ENCODE results near the gene DEPP1.

Gene DEPP1

DNA sequence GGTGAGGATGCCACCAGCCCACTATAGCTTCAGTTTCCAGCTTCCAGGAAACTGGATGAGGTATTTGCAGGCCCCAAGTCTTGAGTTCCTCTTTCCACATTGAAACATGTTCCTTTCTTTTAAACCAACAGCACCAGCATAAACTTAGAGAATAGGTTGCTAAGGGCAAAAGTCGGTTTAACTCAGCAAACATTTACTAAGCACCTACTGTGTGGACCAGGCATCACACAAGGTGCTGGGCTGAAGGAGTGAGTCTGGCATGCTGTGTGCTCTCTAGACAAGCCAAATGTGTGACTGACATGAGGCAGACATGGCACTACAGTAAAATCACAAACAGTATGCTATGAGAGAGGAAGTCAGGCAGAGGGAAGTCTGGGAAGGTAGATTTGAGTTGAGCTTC, 30.0 kb downstream of the DEPP1 start:
- TF ChIP-seq JUND (IDR thresholded peaks at IDR 0.05; ENCODE audit: low read depth) = no peak
- in situ Hi-C loops (cut with HindIII; ENCODE audit: low pct_unique_long_range_greater_than_20kb, low sequenced_read_pairs) = no loop called here
- no peak for DNase-seq (ENCODE audit: low read depth in 1 of 2, low spot score in 1 of 2)

GRCh38 chr10:44947371-44948152, 31.0 kb downstream of the DEPP1 start:
- in situ Hi-C loops (cut with HindIII; ENCODE audit: low pct_unique_long_range_greater_than_20kb, low sequenced_read_pairs) = no loop called here
- no peak for DNase-seq (ENCODE audit: low read depth in 1 of 2, low spot score in 1 of 2)
- TF ChIP-seq JUND (IDR thresholded peaks at IDR 0.05; ENCODE audit: low read depth) = no peak

DNA sequence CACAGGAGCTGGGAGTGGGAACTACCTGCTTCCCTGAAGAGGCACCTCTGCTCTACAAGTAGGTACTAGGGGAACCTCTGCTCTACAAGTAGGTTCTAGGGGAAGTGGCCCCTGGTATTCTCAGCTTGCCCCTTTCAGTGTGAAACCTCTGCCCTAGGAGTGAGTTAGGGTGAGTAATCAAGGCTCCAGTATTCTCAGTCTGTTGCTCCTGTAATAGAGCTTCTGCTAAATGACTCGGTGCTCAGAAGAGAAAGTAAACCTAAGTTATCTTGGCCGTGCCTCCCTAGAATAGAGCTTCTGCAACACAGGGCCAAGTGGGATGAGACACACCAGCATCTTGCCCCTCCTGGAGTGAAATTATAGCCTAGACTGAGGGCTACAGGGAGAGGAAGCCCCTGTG, 32.4 kb downstream of the DEPP1 start:
- in situ Hi-C loops (cut with HindIII; ENCODE audit: low pct_unique_long_range_greater_than_20kb, low sequenced_read_pairs) = no loop called here
- TF ChIP-seq JUND (IDR thresholded peaks at IDR 0.05; ENCODE audit: low read depth) = no peak
- DNase-seq (ENCODE audit: low read depth in 1 of 2, low spot score in 1 of 2) = no peak

DNA sequence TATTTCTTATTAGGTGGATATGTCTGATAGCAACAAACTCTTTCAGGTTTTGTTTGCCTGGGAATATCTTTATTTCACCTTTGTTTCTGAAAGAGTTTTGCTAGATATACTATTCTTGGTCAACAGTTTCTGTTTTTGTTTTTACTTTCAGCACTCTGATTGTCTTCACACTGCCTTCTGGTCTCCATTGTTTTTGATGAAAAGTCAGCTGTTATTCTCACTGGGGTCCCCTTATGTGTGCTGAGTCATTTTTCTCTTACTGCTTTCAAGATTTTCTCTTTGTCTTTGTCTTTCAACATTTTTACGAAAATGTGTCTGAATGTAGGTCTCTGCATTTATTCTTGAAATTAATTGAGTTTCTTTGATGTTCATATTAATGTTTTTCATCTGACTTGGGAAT, 34.3 kb downstream of the DEPP1 start:
- TF ChIP-seq JUND (IDR thresholded peaks at IDR 0.05; ENCODE audit: low read depth) = no peak
- DNase-seq (ENCODE audit: low read depth in 1 of 2, low spot score in 1 of 2) = no peak
- in situ Hi-C loops (cut with HindIII; ENCODE audit: low pct_unique_long_range_greater_than_20kb, low sequenced_read_pairs) = no loop called here

DNA sequence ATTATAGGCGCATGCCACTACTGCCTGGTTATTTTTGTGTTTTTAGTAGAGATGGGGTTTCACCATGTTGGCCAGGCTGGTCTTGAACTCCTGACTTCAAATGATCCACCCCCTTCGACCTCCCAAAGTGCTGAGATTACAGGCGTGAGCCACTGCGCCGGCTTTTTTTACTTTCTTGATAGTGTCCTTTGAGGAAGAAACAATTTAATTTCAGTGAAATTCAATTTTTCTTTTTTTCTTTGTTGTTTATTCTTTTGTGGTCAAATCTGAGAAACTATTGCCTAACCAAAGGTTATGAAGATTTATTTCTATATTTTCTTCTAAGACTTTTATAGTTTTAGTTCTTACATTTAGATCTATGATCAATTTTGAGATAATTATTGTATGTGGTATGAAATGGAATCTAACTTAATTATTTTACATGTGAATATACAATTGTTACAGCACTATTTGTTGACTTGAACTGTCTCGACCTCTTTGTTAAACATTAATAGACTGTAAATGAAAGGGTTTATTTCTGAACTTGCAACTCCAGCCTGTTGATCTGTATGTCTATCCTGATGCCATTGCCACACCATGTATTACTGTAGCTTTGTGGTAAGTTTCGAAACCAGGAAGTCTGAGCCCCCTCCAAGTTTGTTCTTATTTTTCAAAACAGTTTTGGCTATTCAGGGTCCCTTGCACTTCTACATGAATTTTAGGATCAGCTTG, 38.8 kb downstream of the DEPP1 start:
- in situ Hi-C loops (cut with HindIII; ENCODE audit: low pct_unique_long_range_greater_than_20kb, low sequenced_read_pairs) = no loop called here
- DNase-seq (ENCODE audit: low read depth in 1 of 2, low spot score in 1 of 2) = no peak
- TF ChIP-seq JUND (IDR thresholded peaks at IDR 0.05; ENCODE audit: low read depth) = no peak

DNA sequence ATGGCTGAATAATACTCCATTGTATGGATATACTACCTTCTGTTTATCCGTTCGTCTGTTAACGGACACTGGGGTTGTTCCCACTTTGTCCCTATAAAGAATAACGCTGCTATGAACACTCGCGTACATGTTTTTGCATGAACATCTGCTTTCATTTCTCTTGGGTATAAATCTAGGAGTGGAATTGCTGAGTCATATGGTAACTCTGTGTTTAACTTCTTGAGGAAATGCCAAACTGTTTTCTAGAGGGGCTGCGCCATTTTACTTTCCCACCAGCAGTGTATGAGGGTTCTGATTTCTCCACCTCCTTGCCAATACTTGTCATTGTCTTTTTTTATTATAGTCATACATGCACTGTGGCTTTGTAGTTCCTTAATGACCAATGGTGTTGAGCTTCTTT, 39.7 kb downstream of the DEPP1 start:
- in situ Hi-C loops (cut with HindIII; ENCODE audit: low pct_unique_long_range_greater_than_20kb, low sequenced_read_pairs) = no loop called here
- no peak for DNase-seq (ENCODE audit: low read depth in 1 of 2, low spot score in 1 of 2)
- TF ChIP-seq JUND (IDR thresholded peaks at IDR 0.05; ENCODE audit: low read depth) = no peak

GRCh38 chr10:44937196-44938005, 41.2 kb downstream of the DEPP1 start:
- no peak for DNase-seq (ENCODE audit: low read depth in 1 of 2, low spot score in 1 of 2)
- in situ Hi-C loops (cut with HindIII; ENCODE audit: low pct_unique_long_range_greater_than_20kb, low sequenced_read_pairs) = no loop called here
- TF ChIP-seq JUND (IDR thresholded peaks at IDR 0.05; ENCODE audit: low read depth) = no peak

- in situ Hi-C loops (cut with HindIII; ENCODE audit: low pct_unique_long_range_greater_than_20kb, low sequenced_read_pairs) = no loop called here
- no peak for TF ChIP-seq JUND (IDR thresholded peaks at IDR 0.05; ENCODE audit: low read depth)
These were observed 42.2 kb downstream of the DEPP1 start for GRCh38 chr10:44936314-44936975.

GRCh38 chr10:44935966-44936295, 42.7 kb downstream of the DEPP1 start:
- no peak for DNase-seq (ENCODE audit: low read depth in 1 of 2, low spot score in 1 of 2)
- in situ Hi-C loops (cut with HindIII; ENCODE audit: low pct_unique_long_range_greater_than_20kb, low sequenced_read_pairs) = no loop called here
- TF ChIP-seq JUND (IDR thresholded peaks at IDR 0.05; ENCODE audit: low read depth) = no peak

More at GRCh38 chr10:44936314-44936975, 42.2 kb downstream of the DEPP1 start:
- DNase-seq (ENCODE audit: low read depth in 1 of 2, low spot score in 1 of 2) = no peak

GRCh38 chr10:44935201-44935965, 43.2 kb downstream of the DEPP1 start:
- no peak for DNase-seq (ENCODE audit: low read depth in 1 of 2, low spot score in 1 of 2)
- in situ Hi-C loops (cut with HindIII; ENCODE audit: low pct_unique_long_range_greater_than_20kb, low sequenced_read_pairs) = no loop called here

DNA sequence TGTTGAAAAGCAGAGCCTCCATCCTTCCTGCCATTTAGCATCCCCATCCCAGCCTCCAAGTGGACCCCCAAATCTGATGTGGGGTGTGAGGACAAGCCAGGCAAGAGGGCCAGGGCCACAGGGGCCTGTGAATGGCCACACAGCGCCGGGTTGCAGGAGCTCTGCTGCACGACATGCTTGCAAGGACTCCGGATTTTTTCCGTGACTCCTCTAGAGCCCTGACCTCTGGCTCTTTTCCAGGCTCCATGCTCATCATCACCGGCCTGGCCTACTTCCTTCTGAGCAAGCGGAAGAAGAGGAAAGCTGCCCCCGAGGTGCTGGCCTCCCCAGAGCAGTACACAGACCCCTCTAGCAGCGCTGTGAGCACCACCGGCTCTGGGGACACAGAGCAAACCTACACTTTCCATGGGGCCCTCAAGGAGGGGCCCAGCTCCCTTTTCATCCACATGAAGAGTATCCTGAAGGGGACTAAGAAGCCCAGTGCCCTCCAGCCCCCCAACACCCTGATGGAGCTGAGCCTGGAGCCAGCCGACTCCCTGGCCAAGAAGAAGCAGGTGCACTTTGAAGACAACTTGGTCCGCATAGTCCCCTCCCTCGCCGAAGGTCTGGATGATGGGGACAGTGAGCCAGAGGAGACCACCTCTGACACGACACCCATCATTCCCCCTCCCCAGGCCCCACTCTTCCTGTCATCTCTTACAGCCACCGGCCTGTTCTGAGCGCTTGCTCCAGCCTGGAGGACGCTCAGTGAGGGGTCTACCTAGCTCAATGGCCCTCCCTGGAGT, 44.0 kb downstream of the DEPP1 start:
- in situ Hi-C loops (cut with HindIII; ENCODE audit: low pct_unique_long_range_greater_than_20kb, low sequenced_read_pairs) = no loop called here
- DNase-seq (ENCODE audit: low read depth in 1 of 2, low spot score in 1 of 2) = no peak
- TF ChIP-seq JUND (IDR thresholded peaks at IDR 0.05; ENCODE audit: low read depth) = no peak

More at GRCh38 chr10:44935201-44935965, 43.2 kb downstream of the DEPP1 start:
- no peak for TF ChIP-seq JUND (IDR thresholded peaks at IDR 0.05; ENCODE audit: low read depth)
